GM21619 (cell line): ENCODE measurements around the gene INAFM2.

Source experiments
- ATAC-seq: cut with Tn5 transposase; IDR thresholded peaks from one replicate; pipeline ENCODE4 v1.9.1; 2021; ENCODE audit not compliant: unreplicated experiment

INAFM2 gene

GRCh38 chr15:40305281-40305680 lies 18.2 kb upstream of the INAFM2 start:
- ATAC-seq, result no peak

- no peak for ATAC-seq
These were observed 17.1 kb upstream of the INAFM2 start for GRCh38 chr15:40306371-40306770.

- ATAC-seq, result no peak
These were observed 16.6 kb upstream of the INAFM2 start for GRCh38 chr15:40306908-40307307.

GRCh38 chr15:40307421-40308211 lies 15.9 kb upstream of the INAFM2 start, which contains the start of gene PLCB2:
Gene PLCB2 (minus strand): TSS chr15:40307935. CDS start chr15:40307672, 263 bp downstream.
- peak; percentile 64 for ATAC-seq

GRCh38 chr15:40309344-40309862 lies 14.1 kb upstream of the INAFM2 start:
- ATAC-seq, result no peak

- no peak for ATAC-seq
These were observed 13.2 kb upstream of the INAFM2 start for GRCh38 chr15:40310001-40310959.

GRCh38 chr15:40310993-40311392 lies 12.5 kb upstream of the INAFM2 start:
- ATAC-seq, result no peak

- no peak for ATAC-seq
These were observed 10.9 kb upstream of the INAFM2 start for GRCh38 chr15:40312370-40313158.

GRCh38 chr15:40313531-40314398 lies 9.7 kb upstream of the INAFM2 start:
- no peak for ATAC-seq

- no peak for ATAC-seq
These were observed 8.7 kb upstream of the INAFM2 start for GRCh38 chr15:40314723-40315276.

GRCh38 chr15:40316931-40317330 lies 6.6 kb upstream of the INAFM2 start:
- ATAC-seq, result no peak

- ATAC-seq, result no peak
These were observed 5.9 kb upstream of the INAFM2 start for GRCh38 chr15:40317580-40317979.

- ATAC-seq, result no peak
These were observed 3.1 kb upstream of the INAFM2 start for GRCh38 chr15:40320409-40320808.

- ATAC-seq, result peak; percentile 26
These were observed 2.5 kb upstream of the INAFM2 start for GRCh38 chr15:40320931-40321371.

- no peak for ATAC-seq
These were observed 807 bp upstream of the INAFM2 start for GRCh38 chr15:40322531-40323238.

- ATAC-seq, result peak; percentile 7
These were observed 753 bp downstream of the INAFM2 start for GRCh38 chr15:40323953-40324937.

GRCh38 chr15:40325188-40325587 lies 1.7 kb downstream of the INAFM2 start:
- ATAC-seq, result no peak

GRCh38 chr15:40325700-40326099 lies 2.2 kb downstream of the INAFM2 start:
- ATAC-seq, result no peak
